HEK293 (cell line): ENCODE results near the gene AGTR1.

Source experiments
- CTCF ChIA-PET: fragments of 350-600 bp; formaldehyde crosslinking; extraction: SDS; loops from one replicate; lab custom pipeline; 2021; ENCODE audit warnings: antibody characterized with exemption; lab: Yijun Ruan, JAX
- POLR2A ChIA-PET: fragments of 300-600 bp; formaldehyde crosslinking; extraction: SDS; loops from one replicate; lab custom pipeline; 2020; ENCODE audit warnings: antibody characterized with exemption, inconsistent platforms; lab: Yijun Ruan, JAX
- H3K27ac ChIP-seq: fragments of 200-500 bp; sonication (Bioruptor generic); 2 replicates; pipeline ENCODE4 v1.5.1; 2014; ENCODE audit warnings: low read depth, low read length, control low read depth, inconsistent platforms; ENCODE audit errors: extremely low read depth
- H3K36me3 ChIP-seq, 2 experiments: fragments of 200-500 bp in 1 of 2; sonication (Bioruptor generic) in 1 of 2; 1 replicate in 1 of 2; 2 replicates in 1 of 2; pipeline ENCODE4 v1.5.1; 2014 to 2017; ENCODE audit warnings: inconsistent platforms in 2 of 2, low read length in 2 of 2; ENCODE audit not compliant: control insufficient read depth in 2 of 2, insufficient read depth in 1 of 2
- H3K4me1 ChIP-seq: fragments of 200-500 bp; sonication (Bioruptor generic); 2 replicates; pipeline ENCODE4 v1.5.1; 2014; ENCODE audit warnings: mild to moderate bottlenecking, low read length, inconsistent platforms; ENCODE audit not compliant: control insufficient read depth, insufficient read depth
- H3K4me3 ChIP-seq: 2 replicates; pipeline ENCODE4 v1.5.1; 2011; ENCODE audit warnings: low read depth, mild to moderate bottlenecking, control low read depth, low read length, moderate library complexity
- H3K9me3 ChIP-seq: fragments of 200-500 bp; sonication (Bioruptor generic); 2 replicates; pipeline ENCODE4 v1.5.1; 2014; ENCODE audit warnings: low read depth, low read length, inconsistent platforms; ENCODE audit not compliant: control insufficient read depth, insufficient read depth
- HOXC10 ChIP-seq: sonication (generic); formaldehyde crosslinking; IDR thresholded peaks from 2 replicates; pipeline ENCODE4 v1.8.1; 2023; ENCODE audit warnings: mild to moderate bottlenecking, missing genetic modification reagents
- INSM2 ChIP-seq: fragments of 450-650 bp; formaldehyde crosslinking; IDR thresholded peaks from 2 replicates; pipeline ENCODE4 v1.5.1; 2016; ENCODE audit warnings: missing biosample characterization, missing genetic modification characterization
- KLF10 ChIP-seq: fragments of 450-650 bp; IDR thresholded peaks from 2 replicates; pipeline ENCODE4 v1.5.1; 2018; ENCODE audit warnings: missing biosample characterization, mild to moderate bottlenecking, missing genetic modification characterization
- PRDM4 ChIP-seq: fragments of 450-650 bp; formaldehyde crosslinking; IDR thresholded peaks from 2 replicates; pipeline ENCODE4 v1.5.1; 2017; ENCODE audit warnings: missing biosample characterization, missing genetic modification characterization
- PRDM6 ChIP-seq: fragments of 450-650 bp; formaldehyde crosslinking; IDR thresholded peaks from 2 replicates; pipeline ENCODE4 v1.5.1; 2017; ENCODE audit warnings: missing biosample characterization, missing genetic modification characterization
- SETDB1 ChIP-seq: IDR thresholded peaks from one replicate; pipeline ENCODE4 v1.6.1; 2017; ENCODE audit warnings: mild to moderate bottlenecking, low read length, moderate library complexity, mixed read lengths; ENCODE audit not compliant: insufficient read length
- SP2 ChIP-seq: fragments of 450-650 bp; formaldehyde crosslinking; IDR thresholded peaks from 2 replicates; pipeline ENCODE4 v1.5.1; 2016; ENCODE audit warnings: missing biosample characterization, missing genetic modification characterization
- ZBTB26 ChIP-seq: fragments of 450-650 bp; formaldehyde crosslinking; optimal IDR thresholded peaks from 2 replicates; pipeline ENCODE3; 2016; ENCODE audit warnings: missing biosample characterization, mild to moderate bottlenecking, missing genetic modification characterization
- ZFP41 ChIP-seq: fragments of 450-650 bp; formaldehyde crosslinking; IDR thresholded peaks from 2 replicates; pipeline ENCODE4 v1.5.1; 2016; ENCODE audit warnings: missing biosample characterization, missing genetic modification characterization, borderline replicate concordance
- ZNF138 ChIP-seq: fragments of 450-650 bp; formaldehyde crosslinking; IDR thresholded peaks from 2 replicates; pipeline ENCODE4 v1.5.1; 2016; ENCODE audit warnings: missing biosample characterization, missing genetic modification characterization, borderline replicate concordance
- ZNF202 ChIP-seq: fragments of 450-650 bp; formaldehyde crosslinking; IDR thresholded peaks from 2 replicates; pipeline ENCODE4 v1.5.1; 2016; ENCODE audit warnings: missing biosample characterization, missing genetic modification characterization, borderline replicate concordance
- ZNF223 ChIP-seq: fragments of 450-650 bp; formaldehyde crosslinking; IDR thresholded peaks from 2 replicates; pipeline ENCODE4 v1.5.1; 2016; ENCODE audit warnings: missing biosample characterization, missing genetic modification characterization
- ZNF335 ChIP-seq: fragments of 450-650 bp; formaldehyde crosslinking; conservative IDR thresholded peaks from 2 replicates; pipeline ENCODE4 v1.5.1; 2016; ENCODE audit warnings: missing biosample characterization, missing genetic modification characterization
- ZNF433 ChIP-seq: fragments of 450-650 bp; formaldehyde crosslinking; IDR thresholded peaks from 2 replicates; pipeline ENCODE4 v1.5.1; 2016; ENCODE audit warnings: missing biosample characterization, missing genetic modification characterization, low read depth
- ZNF449 ChIP-seq: fragments of 450-650 bp; formaldehyde crosslinking; IDR thresholded peaks from 2 replicates; pipeline ENCODE4 v1.5.1; 2017; ENCODE audit warnings: missing biosample characterization, mild to moderate bottlenecking, missing genetic modification characterization, moderate library complexity
- ZNF473 ChIP-seq: fragments of 450-650 bp; formaldehyde crosslinking; IDR thresholded peaks from 2 replicates; pipeline ENCODE4 v1.5.1; 2017; ENCODE audit warnings: missing biosample characterization, missing genetic modification characterization
- ZNF571 ChIP-seq: fragments of 450-650 bp; formaldehyde crosslinking; IDR thresholded peaks from 2 replicates; pipeline ENCODE4 v1.5.0; 2017; ENCODE audit warnings: missing biosample characterization, missing genetic modification characterization
- ZNF596 ChIP-seq: fragments of 450-650 bp; IDR thresholded peaks from 2 replicates; pipeline ENCODE4 v1.5.0; 2018; ENCODE audit warnings: missing biosample characterization, mild to moderate bottlenecking, missing genetic modification characterization, moderate library complexity
- ZNF670 ChIP-seq: fragments of 450-650 bp; formaldehyde crosslinking; IDR thresholded peaks from 2 replicates; pipeline ENCODE4 v1.5.1; 2016; ENCODE audit warnings: missing biosample characterization, missing genetic modification characterization, low read depth
- ZNF701 ChIP-seq: fragments of 450-650 bp; formaldehyde crosslinking; IDR thresholded peaks from 2 replicates; pipeline ENCODE4 v1.5.1; 2016; ENCODE audit warnings: missing biosample characterization, missing genetic modification characterization
- ZNF707 ChIP-seq: fragments of 450-650 bp; formaldehyde crosslinking; IDR thresholded peaks from 2 replicates; pipeline ENCODE4 v1.5.1; 2016; ENCODE audit warnings: missing biosample characterization, missing genetic modification characterization

The AGTR1 gene

GRCh38 chr3:148698190-148698810 is 597 bp downstream of the AGTR1 start:
- Histone ChIP-seq H3K4me3 (peak overlapping the region; percentile 50), H3K27ac (no peak overlapping the region), H3K36me3 (no peaks in the 10 kb centered on the region), H3K4me1 (no peaks in the 10 kb centered on the region), H3K9me3 (no peaks in the 10 kb centered on the region)
- TF ChIP-seq ZNF571 (tag by site-specific recombination) (no peak), ZNF335 (tag by site-specific recombination) (0 out of 2 replicates have a peak, but pooled peaks have one; percentile 35), KLF10 (no peak), SP2 (tag by site-specific recombination) (no peak), PRDM4 (tag by site-specific recombination) (no peak), ZNF670 (tag by site-specific recombination) (no peak), ZNF202 (no peak), ZNF701 (tag by site-specific recombination) (no peak), ZBTB26 (tag by site-specific recombination) (peak; percentile 1)
- ChIA-PET CTCF (interaction anchor here (0.6 kb wide), 1 partner anchor 110 kb away, joined by 3 read pairs; no protein-coding TSS in a partner anchor), POLR2A (no interaction called here)

GRCh38 chr3:148705314-148705713 is 7.6 kb downstream of the AGTR1 start:
- no peak overlapping the region for H3K27ac ChIP-seq
- H3K36me3 ChIP-seq, result no peaks in the 10 kb centered on the region
- H3K4me3 ChIP-seq, result no peak overlapping the region
- no peaks in the 10 kb centered on the region for H3K9me3 ChIP-seq
- TF ChIP-seq SETDB1 (no peak), ZFP41 (tag by site-specific recombination) (no peak), ZNF596 (tag by site-specific recombination) (no peak), ZNF449 (tag by site-specific recombination) (no peak), INSM2 (tag by site-specific recombination) (no peak), ZNF473 (tag by site-specific recombination) (no peak), HOXC10 (CRISPR knock-in tag) (no peak), ZNF433 (no peak), ZNF223 (tag by site-specific recombination) (no peak), ZNF707 (no peak), ZNF138 (tag by site-specific recombination) (no peak), PRDM6 (tag by site-specific recombination) (no peak), SP2 (tag by site-specific recombination) (no peak)
- H3K4me1 ChIP-seq, result no peaks in the 10 kb centered on the region
- ChIA-PET POLR2A (no interaction called here), CTCF (no interaction called here)
